GM18861 (cell line): ENCODE measurements around the gene DMD.

ENCODE experiments used
- ATAC-seq: cut with Tn5 transposase; IDR thresholded peaks from one replicate; pipeline ENCODE4 v1.9.1; 2021; ENCODE audit not compliant: unreplicated experiment

DMD gene

GRCh38 chrX:31796624-31797023 lies 1414.7 kb downstream of the DMD start:
- no peak for ATAC-seq

- no peak for ATAC-seq
These were observed 1463.9 kb downstream of the DMD start for GRCh38 chrX:31747411-31747810.

- ATAC-seq: no peak
These were observed 1468.3 kb downstream of the DMD start for GRCh38 chrX:31743004-31743403.

- no peak for ATAC-seq
These were observed 1493.9 kb downstream of the DMD start for GRCh38 chrX:31717474-31717873.

- ATAC-seq: no peak
These were observed 1495.7 kb downstream of the DMD start for GRCh38 chrX:31715675-31716074.

- no peak for ATAC-seq
These were observed 1496.6 kb downstream of the DMD start for GRCh38 chrX:31714797-31715196.

- no peak for ATAC-seq
These were observed 1498.2 kb downstream of the DMD start for GRCh38 chrX:31713120-31713519.

GRCh38 chrX:31711166-31711565 lies 1500.2 kb downstream of the DMD start:
- ATAC-seq: no peak

GRCh38 chrX:31708116-31708515 lies 1503.2 kb downstream of the DMD start:
- no peak for ATAC-seq

- ATAC-seq: no peak
These were observed 1504.9 kb downstream of the DMD start for GRCh38 chrX:31706466-31706865.

GRCh38 chrX:31705816-31706215 lies 1505.5 kb downstream of the DMD start:
- ATAC-seq: no peak

- ATAC-seq: no peak
These were observed 1506.4 kb downstream of the DMD start for GRCh38 chrX:31704938-31705337.

- no peak for ATAC-seq
These were observed 1509.1 kb downstream of the DMD start for GRCh38 chrX:31702222-31702621.

GRCh38 chrX:31697294-31697916 lies 1513.9 kb downstream of the DMD start:
- no peak for ATAC-seq

- ATAC-seq: no peak
These were observed 1531.5 kb downstream of the DMD start for GRCh38 chrX:31679861-31680260.

GRCh38 chrX:31670245-31670644 lies 1541.1 kb downstream of the DMD start:
- no peak for ATAC-seq

- ATAC-seq: no peak
These were observed 1545.9 kb downstream of the DMD start for GRCh38 chrX:31665454-31665853.

GRCh38 chrX:31663172-31663571 lies 1548.2 kb downstream of the DMD start:
- ATAC-seq: no peak

- ATAC-seq: no peak
These were observed 1550.0 kb downstream of the DMD start for GRCh38 chrX:31661280-31661810.

GRCh38 chrX:31658360-31658759 lies 1553.0 kb downstream of the DMD start:
- ATAC-seq: no peak

- no peak for ATAC-seq
These were observed 1555.3 kb downstream of the DMD start for GRCh38 chrX:31656013-31656412.

- no peak for ATAC-seq
These were observed 1557.9 kb downstream of the DMD start for GRCh38 chrX:31653422-31653821.

- ATAC-seq: peak; percentile 73
These were observed 1558.7 kb downstream of the DMD start for GRCh38 chrX:31652650-31653049.
